HCT116 (cell line): ENCODE measurements around the gene SYNE2. TPM values are rescaled to one million over a fixed set of nuclear protein-coding genes. Genes with fewer than 3 reads are reported as not detected.

ENCODE experiments used
- ATAC-seq: fragments of 200-7000 bp; cut with Tn5 transposase; 2 replicates; pipeline ENCODE4 v1.9.1; 2020; ENCODE audit warnings: mild to moderate bottlenecking, moderate library complexity
- BruUV-seq: library from RNA; stranded (reverse); fragments of 400-500 nt; replicated peaks from 2 replicates; lab custom pipeline; 2021; lab: Mats Ljungman, UMichigan
- CTCF ChIA-PET: fragments of 300-600 bp; sonication (Branson Sonifier 250); formaldehyde crosslinking; loops from one replicate; lab custom pipeline; 2021; ENCODE audit warnings: antibody characterized with exemption; lab: Charles Lee
- POLR2A ChIA-PET: fragments of 300-600, 350-600 bp; sonication (Branson Sonifier 250); formaldehyde crosslinking; loops from one replicate; lab custom pipeline; 2021; ENCODE audit warnings: antibody characterized with exemption; lab: Charles Lee
- RAD21 ChIA-PET, 2 experiments: fragments of 300-600 bp; sonication (Branson Sonifier 250); formaldehyde crosslinking; loops; one replicate each; lab custom pipeline; 2023; ENCODE audit warnings: low total read pairs in 2 of 2; ENCODE audit not compliant: uncharacterized antibody in 2 of 2, unreplicated experiment in 2 of 2, low non-redundant PET in 1 of 2; lab: Charles Lee
- DNase-seq: peaks from one replicate; pipeline ENCODE4 v3.0.0-alpha.2; 2010; ENCODE audit warnings: low read depth, low spot score
- H2AFZ ChIP-seq: fragments of 200-600 bp; shearing (Covaris generic), sonication (generic); 2 replicates; pipeline ENCODE4 v1.6.1; 2017; ENCODE audit warnings: low read depth, mixed run types, mixed read lengths, antibody characterized with exemption, low read length; ENCODE audit not compliant: poor library complexity, severe bottlenecking
- H3K27ac ChIP-seq: 2 replicates; pipeline ENCODE4 v1.5.1; 2012; ENCODE audit warnings: low read depth, low read length
- H3K27me3 ChIP-seq: fragments of 200-600 bp; sonication (generic); 2 replicates; pipeline ENCODE4 v1.6.1; 2016; ENCODE audit warnings: mixed run types, low read length, mixed read lengths; ENCODE audit not compliant: insufficient read depth
- H3K36me3 ChIP-seq, 2 experiments: fragments of 200-500 bp in 1 of 2; fragments of 200-600 bp in 1 of 2; sonication (Bioruptor generic) in 1 of 2; sonication (generic) in 1 of 2; 2 replicates each; pipeline versions ENCODE4 v1.5.1 to v1.6.1; 2014 to 2016; ENCODE audit warnings: low read length in 2 of 2, inconsistent platforms in 1 of 2, mixed read lengths in 1 of 2, mixed run types in 1 of 2; ENCODE audit not compliant: insufficient read depth in 2 of 2, control insufficient read depth in 1 of 2
- H3K4me1 ChIP-seq, 2 experiments: fragments of 200-600 bp in 1 of 2; sonication (generic) in 1 of 2; 2 replicates each; pipeline versions ENCODE4 v1.5.1 to v1.6.1; 2012 to 2017; ENCODE audit warnings: low read length in 2 of 2, inconsistent platforms in 1 of 2, mild to moderate bottlenecking in 1 of 2, mixed read lengths in 1 of 2, mixed run types in 1 of 2, moderate library complexity in 1 of 2; ENCODE audit not compliant: insufficient read depth in 2 of 2, control insufficient read depth in 1 of 2
- H3K4me2 ChIP-seq: fragments of 200-600 bp; sonication (generic); 2 replicates; pipeline ENCODE4 v1.6.1; 2017; ENCODE audit warnings: mixed run types, low read length, mixed read lengths
- H3K4me3 ChIP-seq, 2 experiments: fragments of 200-600 bp in 1 of 2; sonication (generic) in 1 of 2; replicated peaks in 1 of 2; 2 replicates each; pipeline ENCODE4 v1.5.1; 2011 to 2016; ENCODE audit warnings: low read length in 2 of 2, control low read depth in 1 of 2, low read depth in 1 of 2, mild to moderate bottlenecking in 1 of 2, mixed read lengths in 1 of 2, mixed run types in 1 of 2
- H3K79me2 ChIP-seq: fragments of 200-600 bp; sonication (generic); 2 replicates; pipeline ENCODE4 v1.6.1; 2017; ENCODE audit warnings: mild to moderate bottlenecking, mixed run types, low read length, moderate library complexity, mixed read lengths; ENCODE audit not compliant: insufficient read depth
- H3K9ac ChIP-seq: fragments of 200-600 bp; sonication (generic); 2 replicates; pipeline ENCODE4 v1.6.1; 2016; ENCODE audit warnings: low read length, mixed read lengths
- H3K9me2 ChIP-seq: fragments of 200-600 bp; sonication (generic), shearing (Covaris generic); 2 replicates; pipeline ENCODE4 v1.6.1; 2017; ENCODE audit warnings: mixed run types, mild to moderate bottlenecking, moderate library complexity; ENCODE audit not compliant: insufficient read depth
- H3K9me3 ChIP-seq, 2 experiments: fragments of 200-500 bp in 1 of 2; fragments of 200-600 bp in 1 of 2; sonication (Bioruptor generic) in 1 of 2; sonication (generic) in 1 of 2; 2 replicates each; pipeline ENCODE4 v1.6.1; 2014 to 2017; ENCODE audit warnings: low read length in 2 of 2, mixed read lengths in 2 of 2, inconsistent platforms in 1 of 2, low read depth in 1 of 2, mild to moderate bottlenecking in 1 of 2, mixed run types in 1 of 2, moderate library complexity in 1 of 2; ENCODE audit not compliant: control insufficient read depth in 1 of 2, insufficient read depth in 1 of 2
- H4K20me1 ChIP-seq: fragments of 200-600 bp; sonication (generic), shearing (Covaris generic); 2 replicates; pipeline ENCODE4 v1.6.1; 2017; ENCODE audit warnings: mixed run types, mild to moderate bottlenecking, moderate library complexity; ENCODE audit not compliant: insufficient read depth
- EZH2 ChIP-seq: fragments of 200-600 bp; sonication (generic); IDR thresholded peaks from 2 replicates; pipeline ENCODE4 v1.6.1; 2017; ENCODE audit warnings: antibody characterized with exemption, mixed run types
- EZH2phosphoT487 ChIP-seq: fragments of 200-600 bp; IDR thresholded peaks from 2 replicates; pipeline ENCODE4 v1.6.1; 2018; ENCODE audit warnings: antibody characterized with exemption, borderline replicate concordance
- JUND ChIP-seq: IDR thresholded peaks from 2 replicates; pipeline ENCODE4 v1.6.1; 2012
- TCF7L2 ChIP-seq: IDR thresholded peaks from 2 replicates; pipeline ENCODE4 v1.7.0; 2011; ENCODE audit warnings: borderline replicate concordance, inconsistent platforms; ENCODE audit not compliant: insufficient read depth, insufficient read length; ENCODE audit errors: extremely low read depth
- YY1 ChIP-seq: IDR thresholded peaks from 2 replicates; pipeline ENCODE4 v1.6.1; 2011; ENCODE audit warnings: low read length, low read depth, moderate library complexity, mild to moderate bottlenecking; ENCODE audit not compliant: insufficient replicate concordance; ENCODE audit errors: extremely low read depth
- intact Hi-C: fragments of 100-400 bp; cut with micrococcal nuclease; formaldehyde crosslinking; loops from 2 replicates; pipeline ENCODE4 v1.10.0; 2022
- total RNA-seq: library from RNA; stranded (reverse); gene quantifications from one replicate; pipeline ENCODE4 v1.2.1, GENCODE V29; 2021; ENCODE audit not compliant: unreplicated experiment
- TF ChIP-seq, protein P1 (sequence below): IDR thresholded peaks from 2 replicates; pipeline ENCODE4 v1.6.1; 2012; ENCODE audit warnings: low read depth

Gene SYNE2
- total RNA-seq, 1 experiment from 2014 or later: 28.8 TPM

DNA sequence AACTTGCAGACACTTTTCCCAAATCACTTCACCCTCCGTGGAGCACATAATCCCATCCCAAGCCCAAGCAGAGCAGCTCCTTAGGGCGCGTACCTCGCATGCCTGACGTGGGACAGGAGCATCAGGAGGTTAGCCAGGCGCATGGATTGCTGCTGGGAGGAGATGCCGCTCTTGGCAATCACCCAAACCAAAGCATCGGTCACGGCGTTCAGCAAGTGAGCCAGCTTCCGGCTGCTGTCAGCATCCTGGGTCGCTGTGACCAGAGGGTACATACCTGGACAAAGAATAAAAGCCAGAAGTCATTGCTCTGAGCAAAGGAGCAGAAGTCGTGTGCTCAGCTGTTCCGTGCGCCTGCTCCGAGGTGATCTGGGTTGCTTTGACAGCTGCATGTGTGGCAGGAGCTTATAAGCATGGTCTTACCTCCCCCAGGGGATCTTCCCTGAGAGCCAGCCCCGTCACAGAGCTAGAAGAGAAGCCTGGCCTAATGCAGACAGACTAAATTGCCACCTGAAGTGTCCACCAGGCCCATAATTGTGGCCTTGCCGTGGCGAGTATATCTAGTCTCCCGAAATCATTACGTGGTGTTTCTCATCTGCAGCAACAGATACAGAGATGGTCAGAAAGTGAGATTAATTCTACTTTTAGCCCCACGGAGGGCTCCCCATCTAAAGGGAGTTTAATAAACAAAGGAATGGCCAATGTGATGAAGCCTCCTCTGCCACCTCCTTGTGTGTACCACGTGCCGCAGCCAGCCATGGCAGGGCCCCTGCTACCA lies 382.3 kb downstream of the SYNE2 start:
- intact Hi-C loops: no loop called here
- Histone ChIP-seq H3K27me3 (no peaks in the 10 kb centered on the region), H3K4me3 (no peak overlapping the region), H3K9ac (no peak overlapping the region), H2AFZ (no peak overlapping the region), H3K4me2 (no peak overlapping the region), H3K9me2 (no peaks in the 10 kb centered on the region), H4K20me1 (no peaks in the 10 kb centered on the region), H3K27ac (no peak overlapping the region), H3K9me3 (no peaks in the 10 kb centered on the region), H3K4me1 (no peaks in the 10 kb centered on the region), H3K79me2 (no peaks in the 10 kb centered on the region), H3K36me3 (no peaks in the 10 kb centered on the region)
- POLR2A ChIA-PET: no interaction called here
- RAD21 ChIA-PET: no interaction called here
- CTCF ChIA-PET: no interaction called here
- DNase-seq (no peak), ATAC-seq (no peak)
- TF ChIP-seq YY1 (no peak), EZH2phosphoT487 (no peak), TCF7L2 (no peak), EZH2 (no peak), JUND (no peak)
- TF ChIP-seq, protein P1, sequence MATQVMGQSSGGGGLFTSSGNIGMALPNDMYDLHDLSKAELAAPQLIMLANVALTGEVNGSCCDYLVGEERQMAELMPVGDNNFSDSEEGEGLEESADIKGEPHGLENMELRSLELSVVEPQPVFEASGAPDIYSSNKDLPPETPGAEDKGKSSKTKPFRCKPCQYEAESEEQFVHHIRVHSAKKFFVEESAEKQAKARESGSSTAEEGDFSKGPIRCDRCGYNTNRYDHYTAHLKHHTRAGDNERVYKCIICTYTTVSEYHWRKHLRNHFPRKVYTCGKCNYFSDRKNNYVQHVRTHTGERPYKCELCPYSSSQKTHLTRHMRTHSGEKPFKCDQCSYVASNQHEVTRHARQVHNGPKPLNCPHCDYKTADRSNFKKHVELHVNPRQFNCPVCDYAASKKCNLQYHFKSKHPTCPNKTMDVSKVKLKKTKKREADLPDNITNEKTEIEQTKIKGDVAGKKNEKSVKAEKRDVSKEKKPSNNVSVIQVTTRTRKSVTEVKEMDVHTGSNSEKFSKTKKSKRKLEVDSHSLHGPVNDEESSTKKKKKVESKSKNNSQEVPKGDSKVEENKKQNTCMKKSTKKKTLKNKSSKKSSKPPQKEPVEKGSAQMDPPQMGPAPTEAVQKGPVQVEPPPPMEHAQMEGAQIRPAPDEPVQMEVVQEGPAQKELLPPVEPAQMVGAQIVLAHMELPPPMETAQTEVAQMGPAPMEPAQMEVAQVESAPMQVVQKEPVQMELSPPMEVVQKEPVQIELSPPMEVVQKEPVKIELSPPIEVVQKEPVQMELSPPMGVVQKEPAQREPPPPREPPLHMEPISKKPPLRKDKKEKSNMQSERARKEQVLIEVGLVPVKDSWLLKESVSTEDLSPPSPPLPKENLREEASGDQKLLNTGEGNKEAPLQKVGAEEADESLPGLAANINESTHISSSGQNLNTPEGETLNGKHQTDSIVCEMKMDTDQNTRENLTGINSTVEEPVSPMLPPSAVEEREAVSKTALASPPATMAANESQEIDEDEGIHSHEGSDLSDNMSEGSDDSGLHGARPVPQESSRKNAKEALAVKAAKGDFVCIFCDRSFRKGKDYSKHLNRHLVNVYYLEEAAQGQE: no peak
- no TSS peak for BruUV-seq
